GM23338 (cell line): ENCODE data around the gene ARG2. TPM values are rescaled to one million over a fixed set of nuclear protein-coding genes. Genes with fewer than 3 reads are reported as not detected.

Experiments used
- ATAC-seq: fragments of 200-7000 bp; cut with Tn5 transposase; 3 replicates; pipeline ENCODE4 v1.9.1; 2020
- DNase-seq: peaks from one replicate; pipeline ENCODE4 v3.0.0-alpha.2; 2015; ENCODE audit warnings: low spot score
- H2AFZ ChIP-seq: fragments of 200-600 bp; sonication (generic); 2 replicates; pipeline ENCODE4 v1.8.0; 2016; ENCODE audit warnings: antibody characterized with exemption, mild to moderate bottlenecking, moderate library complexity
- H3F3A ChIP-seq: fragments of 200-600 bp; sonication (generic); replicated peaks from 2 replicates; pipeline ENCODE4 v1.8.0; 2017; ENCODE audit warnings: antibody characterized with exemption, mixed run types, low read depth
- H3K27ac ChIP-seq: fragments of 200-600 bp; sonication (generic); 2 replicates; pipeline ENCODE4 v1.6.1; 2016; ENCODE audit warnings: low read depth
- H3K27me3 ChIP-seq: fragments of 200-600 bp; sonication (generic); 2 replicates; pipeline ENCODE4 v1.8.0; 2016; ENCODE audit warnings: mild to moderate bottlenecking, mixed run types, moderate library complexity; ENCODE audit not compliant: insufficient read depth
- H3K36me3 ChIP-seq: fragments of 200-600 bp; sonication (generic); 2 replicates; pipeline ENCODE4 v1.8.0; 2016; ENCODE audit warnings: mild to moderate bottlenecking; ENCODE audit not compliant: insufficient read depth
- H3K4me1 ChIP-seq: fragments of 200-600 bp; sonication (generic); 2 replicates; pipeline ENCODE4 v1.8.0; 2016; ENCODE audit warnings: mild to moderate bottlenecking, moderate library complexity; ENCODE audit not compliant: insufficient read depth
- H3K4me2 ChIP-seq: fragments of 200-600 bp; sonication (generic); 2 replicates; pipeline ENCODE4 v1.7.1; 2017; ENCODE audit warnings: mixed run types
- H3K4me3 ChIP-seq: fragments of 200-600 bp; sonication (generic); 2 replicates; pipeline ENCODE4 v1.6.1; 2016; ENCODE audit warnings: mixed run types
- H3K79me2 ChIP-seq: fragments of 200-600 bp; sonication (generic); replicated peaks from 2 replicates; pipeline ENCODE4 v1.8.0; 2017; ENCODE audit warnings: mild to moderate bottlenecking; ENCODE audit not compliant: insufficient read depth
- H3K9me2 ChIP-seq: fragments of 200-600 bp; sonication (generic); 2 replicates; pipeline ENCODE4 v1.8.0; 2017; ENCODE audit not compliant: insufficient read depth
- H4K20me1 ChIP-seq: fragments of 200-600 bp; sonication (generic); replicated peaks from 2 replicates; pipeline ENCODE4 v1.8.0; 2017; ENCODE audit warnings: mild to moderate bottlenecking; ENCODE audit not compliant: insufficient read depth
- H3K27ac Mint-ChIP-seq: 2 replicates; pipeline ENCODE4 v1.8.0; 2020; ENCODE audit warnings: inconsistent platforms, mild to moderate bottlenecking, moderate library complexity, mixed read lengths
- H3K27me3 Mint-ChIP-seq: 3 replicates; pipeline ENCODE4 v1.8.0; 2022; ENCODE audit warnings: low read depth, mild to moderate bottlenecking, moderate library complexity, mixed read lengths, inconsistent platforms; ENCODE audit not compliant: insufficient read depth, poor library complexity
- H3K36me3 Mint-ChIP-seq: 3 replicates; pipeline ENCODE4 v1.8.0; 2021; ENCODE audit warnings: low read depth, mild to moderate bottlenecking, inconsistent platforms, moderate library complexity, mixed read lengths
- H3K4me1 Mint-ChIP-seq: 3 replicates; pipeline ENCODE4 v1.8.0; 2020; ENCODE audit warnings: mild to moderate bottlenecking, inconsistent platforms, mixed read lengths
- H3K4me3 Mint-ChIP-seq: 3 replicates; pipeline ENCODE4 v1.8.0; 2021; ENCODE audit warnings: moderate library complexity, mild to moderate bottlenecking, inconsistent platforms, mixed read lengths
- H3K9me3 Mint-ChIP-seq: 3 replicates; pipeline ENCODE4 v1.8.0; 2020; ENCODE audit warnings: moderate library complexity, mild to moderate bottlenecking, inconsistent platforms, mixed read lengths
- CREB1 ChIP-seq: fragments of 250-450 bp; sonication (Bioruptor Pico); IDR thresholded peaks from 2 replicates; pipeline ENCODE4 v1.5.0; 2020; ENCODE audit warnings: low read depth, mild to moderate bottlenecking, moderate library complexity
- CTCF ChIP-seq, 2 experiments: fragments of 200-600 bp in 1 of 2; sonication (generic) in 1 of 2; conservative IDR thresholded peaks; 2 replicates each; pipeline versions ENCODE4 v1.5.1 to v1.6.1; 2016 to 2017; ENCODE audit warnings: antibody characterized with exemption in 2 of 2, low read depth in 2 of 2, mild to moderate bottlenecking in 2 of 2, moderate library complexity in 1 of 2
- EZH2 ChIP-seq: fragments of 200-600 bp; sonication (generic); IDR thresholded peaks from one replicate; pipeline ENCODE4 v1.8.0; 2017; ENCODE audit warnings: antibody characterized with exemption, mild to moderate bottlenecking, low read depth; ENCODE audit not compliant: unreplicated experiment
- EZH2phosphoT487 ChIP-seq: fragments of 200-600 bp; sonication (generic); IDR thresholded peaks from one replicate; pipeline ENCODE4 v1.8.1; 2018; ENCODE audit warnings: antibody characterized with exemption; ENCODE audit not compliant: unreplicated experiment
- NANOG ChIP-seq: IDR thresholded peaks from 2 replicates; pipeline ENCODE4 v1.6.1; 2016; ENCODE audit warnings: antibody characterized with exemption, borderline replicate concordance
- STAT1 ChIP-seq: IDR thresholded peaks from one replicate; pipeline ENCODE4 v1.6.1; 2016; ENCODE audit warnings: antibody characterized with exemption; ENCODE audit not compliant: unreplicated experiment
- ZNF331 ChIP-seq: fragments of 250-450 bp; sonication (Bioruptor Pico); IDR thresholded peaks from 2 replicates; pipeline ENCODE4 v1.5.0; 2020; ENCODE audit warnings: low read depth, mild to moderate bottlenecking, moderate library complexity
- ZNF462 ChIP-seq: fragments of 250-450 bp; sonication (Bioruptor Pico); IDR thresholded peaks from 2 replicates; pipeline ENCODE4 v1.5.0; 2020; ENCODE audit warnings: mild to moderate bottlenecking, moderate library complexity
- polyA plus RNA-seq: library from polyadenylated mRNA; unstranded; fragments of >200 nt; fragmentation: Nextera tagmentation; extraction: Ambion mirVana; gene quantifications from 2 replicates; pipeline ENCODE4 v1.2.1, GENCODE V29; 2016
- total RNA-seq: library from RNA; depleted of rRNA; stranded (reverse); fragments of >200 nt; shearing (Covaris generic); gene quantifications from 2 replicates; pipeline ENCODE4 v1.2.3, GENCODE V29; 2014
- TF ChIP-seq, protein P1 (sequence below): IDR thresholded peaks from one replicate; pipeline ENCODE4 v1.6.1; 2018; ENCODE audit warnings: antibody characterized with exemption; ENCODE audit not compliant: unreplicated experiment

ARG2 gene
- total and polyA plus RNA-seq, 2 experiments from 2014 or later = 42.7 to 69.4 TPM

- peaks cover 26% of the 10 kb centered on the region for H3K36me3 Mint-ChIP-seq
- H3K4me3 Mint-ChIP-seq = peak overlapping the region; percentile 92
- ATAC-seq = no peak
- Histone ChIP-seq H3K27me3 (no peaks in the 10 kb centered on the region), H3K36me3 (peaks cover 15% of the 10 kb centered on the region), H2AFZ (no peak overlapping the region), H3K9me2 (no peaks in the 10 kb centered on the region), H3K4me3 (peak overlapping the region; percentile 88), H3K27ac (no peak overlapping the region; the same call in 1 of the 2 replicates), H3K79me2 (peaks cover 57% of the 10 kb centered on the region), H3K4me2 (peak overlapping the region; percentile 76), H3K4me1 (peaks cover 17% of the 10 kb centered on the region), H4K20me1 (peaks cover 24% of the 10 kb centered on the region), H3F3A (peaks cover 15% of the 10 kb centered on the region)
- H3K4me1 Mint-ChIP-seq = peaks cover 21% of the 10 kb centered on the region
- TF ChIP-seq CTCF (conservative IDR thresholded peaks at IDR 0.05; ENCODE audit: low read depth in 2 of 2) (no peak), ZNF331 (CRISPR knock-in tag) (no peak), EZH2 (no peak), NANOG (no peak), CREB1 (CRISPR knock-in tag) (no peak), ZNF462 (CRISPR knock-in tag) (no peak), STAT1 (no peak), EZH2phosphoT487 (no peak)
- TF ChIP-seq, protein P1, sequence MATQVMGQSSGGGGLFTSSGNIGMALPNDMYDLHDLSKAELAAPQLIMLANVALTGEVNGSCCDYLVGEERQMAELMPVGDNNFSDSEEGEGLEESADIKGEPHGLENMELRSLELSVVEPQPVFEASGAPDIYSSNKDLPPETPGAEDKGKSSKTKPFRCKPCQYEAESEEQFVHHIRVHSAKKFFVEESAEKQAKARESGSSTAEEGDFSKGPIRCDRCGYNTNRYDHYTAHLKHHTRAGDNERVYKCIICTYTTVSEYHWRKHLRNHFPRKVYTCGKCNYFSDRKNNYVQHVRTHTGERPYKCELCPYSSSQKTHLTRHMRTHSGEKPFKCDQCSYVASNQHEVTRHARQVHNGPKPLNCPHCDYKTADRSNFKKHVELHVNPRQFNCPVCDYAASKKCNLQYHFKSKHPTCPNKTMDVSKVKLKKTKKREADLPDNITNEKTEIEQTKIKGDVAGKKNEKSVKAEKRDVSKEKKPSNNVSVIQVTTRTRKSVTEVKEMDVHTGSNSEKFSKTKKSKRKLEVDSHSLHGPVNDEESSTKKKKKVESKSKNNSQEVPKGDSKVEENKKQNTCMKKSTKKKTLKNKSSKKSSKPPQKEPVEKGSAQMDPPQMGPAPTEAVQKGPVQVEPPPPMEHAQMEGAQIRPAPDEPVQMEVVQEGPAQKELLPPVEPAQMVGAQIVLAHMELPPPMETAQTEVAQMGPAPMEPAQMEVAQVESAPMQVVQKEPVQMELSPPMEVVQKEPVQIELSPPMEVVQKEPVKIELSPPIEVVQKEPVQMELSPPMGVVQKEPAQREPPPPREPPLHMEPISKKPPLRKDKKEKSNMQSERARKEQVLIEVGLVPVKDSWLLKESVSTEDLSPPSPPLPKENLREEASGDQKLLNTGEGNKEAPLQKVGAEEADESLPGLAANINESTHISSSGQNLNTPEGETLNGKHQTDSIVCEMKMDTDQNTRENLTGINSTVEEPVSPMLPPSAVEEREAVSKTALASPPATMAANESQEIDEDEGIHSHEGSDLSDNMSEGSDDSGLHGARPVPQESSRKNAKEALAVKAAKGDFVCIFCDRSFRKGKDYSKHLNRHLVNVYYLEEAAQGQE = no peak
- H3K27ac Mint-ChIP-seq = peak overlapping the region; percentile 82; the same call in 1 of the 2 replicates
- DNase-seq = no peak
- no peaks in the 10 kb centered on the region for H3K9me3 Mint-ChIP-seq
- peaks cover 8% of the 10 kb centered on the region for H3K27me3 Mint-ChIP-seq
These were observed 53.7 kb downstream of the ARG2 start for GRCh38 chr14:67673451-67673850.
